AG04449 (cell line): Measurements from ENCODE around the gene NCAPG.
A peak's percentile ranks its signal among the peaks of the same experiment; 100 is the strongest.
"Not testable (repeated sequence)": the region's sequence is repeated elsewhere in the genome, so short reads cannot be mapped to it uniquely, and the experiment has no call there.

ENCODE experiments used
- CTCF ChIA-PET: fragments of 350-600 bp; formaldehyde crosslinking; extraction: SDS; loops from one replicate; lab custom pipeline; 2021; ENCODE audit warnings: antibody characterized with exemption; lab: Yijun Ruan, JAX
- POLR2A ChIA-PET: fragments of 400-600, 350-600 bp; formaldehyde crosslinking; extraction: SDS; loops from one replicate; lab custom pipeline; 2020; ENCODE audit warnings: antibody characterized with exemption, inconsistent platforms; lab: Yijun Ruan, JAX
- DNase-seq: peaks from one replicate; pipeline ENCODE4 v3.0.0-alpha.2; 2010; ENCODE audit warnings: low read depth, low spot score
- H3K4me3 ChIP-seq: 2 replicates; pipeline ENCODE4 v1.5.1; 2011; ENCODE audit warnings: low read depth, mild to moderate bottlenecking, control low read depth, low read length
- CTCF ChIP-seq: IDR thresholded peaks from one replicate; pipeline ENCODE4 v1.5.1; 2011; ENCODE audit warnings: mild to moderate bottlenecking, moderate library complexity, low read length, control low read depth, inconsistent platforms; ENCODE audit not compliant: insufficient read depth; ENCODE audit errors: missing control alignments

Gene NCAPG

GRCh38 chr4:17816142-17816541 is 5.4 kb downstream of the NCAPG start:
- ChIA-PET POLR2A (no interaction called here), CTCF (interaction anchor here (0.8 to 3.9 kb wide), 27 partner anchors 8 to 779 kb away, joined by 3 to 38 read pairs (median 4); no protein-coding TSS in a partner anchor)
- DNase-seq, result no peak
- no peak for TF ChIP-seq CTCF
- H3K4me3 ChIP-seq, result no peak overlapping the region

GRCh38 chr4:17817027-17817426 is 6.2 kb downstream of the NCAPG start:
- H3K4me3 ChIP-seq, result no peak overlapping the region
- DNase-seq, result peak; percentile 47
- CTCF ChIA-PET, result interaction anchor here (0.6 to 3.9 kb wide), 31 partner anchors 9 to 802 kb away, joined by 3 to 38 read pairs (median 5); partner anchors contain the start of gene LCORL
- peak; percentile 54 for TF ChIP-seq CTCF
- POLR2A ChIA-PET, result interaction anchor here (1.0 kb wide), 1 partner anchor 239 kb away, joined by 3 read pairs; no protein-coding TSS in a partner anchor

- no peak overlapping the region for H3K4me3 ChIP-seq
- POLR2A ChIA-PET, result no interaction called here
- no peak for DNase-seq
- CTCF ChIA-PET, result interaction anchor here (4.9 kb wide), 1 partner anchor 8 kb away, joined by 38 read pairs; no protein-coding TSS in a partner anchor
- no peak for TF ChIP-seq CTCF
Observed at GRCh38 chr4:17823871-17824669, 13.3 kb downstream of the NCAPG start.

- H3K4me3 ChIP-seq, result no peak overlapping the region
- CTCF ChIA-PET, result interaction anchor here (1.5 kb wide), 1 partner anchor 36 kb away, joined by 3 read pairs; no protein-coding TSS in a partner anchor
- POLR2A ChIA-PET, result no interaction called here
- peak; percentile 28 for DNase-seq
- TF ChIP-seq CTCF, result no peak
Observed at GRCh38 chr4:17846266-17846665, 35.5 kb downstream of the NCAPG start.

GRCh38 chr4:17850295-17850694 is 39.5 kb downstream of the NCAPG start:
- DNase-seq, POLR2A ChIA-PET, H3K4me3 ChIP-seq, CTCF ChIA-PET: not testable (repeated sequence)

GRCh38 chr4:17851959-17852358 is 41.2 kb downstream of the NCAPG start:
- no peak for DNase-seq
- no peak overlapping the region for H3K4me3 ChIP-seq
- ChIA-PET CTCF (interaction anchor here (1.8 kb wide), 1 partner anchor 44 kb away, joined by 4 read pairs; no protein-coding TSS in a partner anchor), POLR2A (no interaction called here)
- no peak for TF ChIP-seq CTCF

- no peak for TF ChIP-seq CTCF
- H3K4me3 ChIP-seq, result no peak overlapping the region
- POLR2A ChIA-PET, result no interaction called here
- DNase-seq, result peak; percentile 17
- CTCF ChIA-PET, result interaction anchor here (1.5 kb wide), 1 partner anchor 37 kb away, joined by 5 read pairs; no protein-coding TSS in a partner anchor
Observed at GRCh38 chr4:17854036-17854435, 43.3 kb downstream of the NCAPG start.
